Erythroblast (primary cell): Measurements from ENCODE around the gene RNASE8.

Experiments
- GATA1 ChIP-seq: IDR thresholded peaks from 2 replicates; pipeline ENCODE4 v1.6.1; 2011; ENCODE audit warnings: low read depth, mild to moderate bottlenecking, control low read depth, low read length, moderate library complexity
- POLR2A ChIP-seq: IDR thresholded peaks from 2 replicates; pipeline ENCODE4 v1.6.1; 2011; ENCODE audit warnings: mild to moderate bottlenecking, low read length

GRCh38 chr14:21077672-21078071 lies 20.1 kb downstream of the RNASE8 start:
- no peak for TF ChIP-seq POLR2A
- no peak for TF ChIP-seq GATA1
